ENCODE measurements around the gene LIME1. TPM values are rescaled to one million over a fixed set of nuclear protein-coding genes. Genes with fewer than 3 reads are reported as not detected.

The LIME1 gene
- total and polyA plus RNA-seq, 2 of the 8 experiments (the other 6 are each of a cell fraction or from before 2014, with no cell fraction given): 4.5 to 5.9 TPM

- Histone ChIP-seq H3K4me3 (ENCODE audit: extremely low read depth in 1 of 4, insufficient read depth in 2 of 4, low read depth in 3 of 4, low read length in 4 of 4) (peak overlapping the region in 1 of 4 experiments; percentile 88; a peak in 3 of 8 replicates), H3K56ac (replicated peaks; ENCODE audit: insufficient read length, low read depth, low read length) (no peak overlapping the region), H2BK20ac (ENCODE audit: low read length) (no peak overlapping the region), H3K4ac (replicated peaks; ENCODE audit: insufficient read length, low read depth, low read length) (no peak overlapping the region), H3K4me1 (replicated peaks in 1 of 4; ENCODE audit: control insufficient read depth in 3 of 4, insufficient read depth in 4 of 4, low read length in 3 of 4) (peaks cover 0 to 11% (median 6%) of the 10 kb centered on the region in 4 experiments; a peak in 5 of 7 replicates), H3K79me2 (ENCODE audit: control insufficient read depth in 1 of 2, insufficient read depth in 2 of 2, low read length in 2 of 2) (peaks cover 0 to 39% of the 10 kb centered on the region in 2 experiments; a peak in 3 of 4 replicates), H3K14ac (ENCODE audit: insufficient read length) (no peak overlapping the region), H3K27me3 (replicated peaks in 1 of 4; ENCODE audit: control insufficient read depth in 3 of 4, extremely low read depth in 1 of 4, insufficient read depth in 3 of 4, low read length in 3 of 4) (no peaks in the 10 kb centered on the region), H3K4me2 (ENCODE audit: insufficient read depth in 1 of 2, low read depth in 2 of 2, low read length in 2 of 2) (peak overlapping the region; percentile 41 to 97; a peak in 3 of 4 replicates), H3K9me3 (ENCODE audit: insufficient read depth in 2 of 2, low read depth in 1 of 2, low read length in 1 of 2) (no peaks in the 10 kb centered on the region), H3K23ac (ENCODE audit: insufficient read length) (no peak overlapping the region), H4K20me1 (replicated peaks in 1 of 2; ENCODE audit: control insufficient read depth in 1 of 2, insufficient read depth in 2 of 2, low read length in 2 of 2) (peaks cover 8 to 14% of the 10 kb centered on the region in 2 experiments), H2BK15ac (ENCODE audit: low read length) (no peak overlapping the region), H2AFZ (ENCODE audit: low read length) (no peak overlapping the region), H2AK5ac (ENCODE audit: low read depth, low read length) (no peak overlapping the region), H3K23me2 (ENCODE audit: low read depth, low read length) (peaks cover 5% of the 10 kb centered on the region; the same call in 1 of the 2 replicates), H4K5ac (ENCODE audit: insufficient read length, low read depth, low read length) (no peak overlapping the region), H3K9ac (replicated peaks in 1 of 4; ENCODE audit: extremely low read depth in 1 of 4, low read depth in 3 of 4, low read length in 3 of 4) (no peak overlapping the region), H3K36me3 (ENCODE audit: control insufficient read depth in 2 of 4, insufficient read depth in 4 of 4, low read length in 3 of 4) (peaks cover 3 to 22% (median 11%) of the 10 kb centered on the region in 4 experiments), H3K18ac (ENCODE audit: extremely low read depth, low read length) (no peak overlapping the region), H3K27ac (ENCODE audit: low read depth, low read length) (no peak overlapping the region), H4K91ac (replicated peaks; ENCODE audit: insufficient read length, low read length) (no peak overlapping the region), H2BK120ac (replicated peaks; ENCODE audit: low read depth, low read length) (no peak overlapping the region), H4K8ac (ENCODE audit: extremely low read depth, insufficient read depth, low read length) (no peak overlapping the region), H3K79me1 (ENCODE audit: low read depth, low read length) (peaks cover 8% of the 10 kb centered on the region; the same call in 1 of the 2 replicates), H2BK12ac (ENCODE audit: low read depth, low read length) (no peak overlapping the region), H2BK5ac (ENCODE audit: low read depth, low read length) (no peak overlapping the region)
- FAIRE-seq: no peak
- CTCF ChIA-PET (ENCODE audit: partially characterized antibody): interaction anchor here (0.5 to 1.7 kb wide), 8 partner anchors 16 to 168 kb away, joined by 3 to 5 read pairs (median 3); no protein-coding TSS in a partner anchor
- DNase-seq (ENCODE audit: low read depth in 1 of 2, low spot score in 2 of 2): no peak
- WGBS, 2 experiments (ENCODE audit: extremely low coverage in 1 of 2, insufficient coverage in 1 of 2, insufficient read length in 1 of 2, insufficient replicate concordance in 2 of 2, low coverage in 1 of 2, low lambda C conversion rate in 2 of 2, missing lambda C conversion rate in 1 of 2): 94% methylated on average over 12 of the region's 12 CpGs; no CpG with 5 or more reads in 1 of the 2 experiments
- POLR2A ChIA-PET (ENCODE audit: partially characterized antibody): interaction anchor here (1.2 to 4.7 kb wide), 5 partner anchors 9 to 159 kb away, joined by 3 to 49 read pairs (median 6); partner anchors contain the start of genes LIME1, TNFRSF6B and TPD52L2
- TF ChIP-seq FOSL1 (IDR thresholded peaks at IDR 0.05; ENCODE audit: insufficient read depth, low read depth, low read length) (no peak), YY1 (IDR thresholded peaks at IDR 0.05; ENCODE audit: low read depth, low read length) (no peak), KDM5A (IDR thresholded peaks at IDR 0.05; ENCODE audit: low read length) (no peak)
These were observed 30.3 kb upstream of the LIME1 start for GRCh38 chr20:63706027-63706695.
